Renal cortex interstitium (tissue), 11 donors: Measurements from ENCODE around the gene WRAP73. TPM values are rescaled to one million over a fixed set of nuclear protein-coding genes. Genes with fewer than 3 reads are reported as not detected.

ENCODE experiments used
- DNase-seq, 11 donors: peaks; one replicate each; pipeline ENCODE4 v3.0.0-alpha.2; 2013; ENCODE audit warnings: low read depth in 9 of 11, low spot score in 4 of 11; ENCODE audit errors: extremely low read depth in 1 of 11
- polyA plus RNA-seq, 3 donors: library from polyadenylated mRNA; unstranded; fragments of 120-200 nt; gene quantifications; one replicate each; pipeline ENCODE4 v1.2.1, GENCODE V29; 2013; ENCODE audit not compliant: insufficient read length in 3 of 3

WRAP73 gene
- polyA plus RNA-seq, 3 donors = 16.1 to 24.3 (median 19.0) TPM

GRCh38 chr1:3639397-3639911 lies 10.4 kb downstream of the WRAP73 start:
- DNase-seq = no peak

DNA sequence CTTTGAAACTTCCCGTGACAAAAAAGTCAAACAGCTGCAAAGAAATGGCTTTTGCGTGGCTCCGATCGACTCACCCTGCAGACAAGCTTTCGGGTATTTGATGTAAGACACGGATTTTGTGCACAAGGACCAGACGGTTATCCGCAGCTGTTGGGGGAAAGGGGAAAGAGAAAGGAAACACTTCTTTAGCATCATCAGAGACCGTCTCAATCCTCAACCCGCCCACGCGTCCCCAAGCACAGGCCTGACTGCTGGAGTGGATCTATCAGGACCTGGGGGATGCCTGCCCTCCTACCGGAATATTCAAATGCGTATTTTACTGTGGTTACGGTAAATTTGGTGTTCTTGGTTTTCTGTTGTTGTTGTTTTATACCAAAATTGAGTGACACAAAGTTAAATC lies 11.2 kb downstream of the WRAP73 start:
- DNase-seq = no peak

DNA sequence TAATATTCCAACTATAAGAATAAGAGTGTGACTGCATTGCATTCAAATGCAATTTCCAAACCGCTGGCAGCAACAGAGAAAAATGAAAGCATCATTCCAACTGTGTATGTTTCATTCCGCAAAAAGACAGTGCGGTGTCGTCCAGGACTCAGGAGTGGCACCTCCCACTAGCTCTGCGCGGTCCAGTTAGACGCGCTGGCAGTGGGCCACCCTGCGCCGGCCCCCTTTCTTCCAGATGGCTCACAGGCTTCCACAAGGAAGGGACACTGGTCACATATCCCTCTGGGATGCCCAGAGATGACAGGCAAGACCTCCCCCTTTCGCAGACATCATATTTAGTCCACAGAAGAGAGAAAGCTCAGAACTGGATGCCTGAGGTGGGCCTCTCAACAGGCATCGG lies 11.9 kb downstream of the WRAP73 start:
- DNase-seq = no peak

- DNase-seq = no peak
Measured at GRCh38 chr1:3636531-3636930, 13.4 kb downstream of the WRAP73 start.

DNA sequence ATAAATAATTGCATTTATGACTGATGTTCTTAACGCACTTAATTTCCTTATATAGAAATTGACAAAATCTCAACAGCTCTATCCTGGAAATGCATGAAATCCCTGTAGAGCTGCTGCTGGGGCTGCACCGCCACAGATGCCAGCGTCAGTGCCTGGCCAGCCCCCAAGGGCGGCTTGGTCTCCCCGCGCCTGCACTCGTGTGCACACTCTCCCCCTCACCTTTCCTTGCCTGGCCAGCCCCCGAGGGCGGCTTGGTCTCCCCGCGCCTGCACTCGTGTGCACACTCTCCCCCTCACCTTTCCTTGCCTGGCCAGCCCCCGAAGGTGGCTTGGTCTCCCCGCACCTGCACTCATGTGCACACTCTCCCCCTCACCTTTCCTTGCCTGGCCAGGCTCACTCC lies 13.8 kb downstream of the WRAP73 start:
- no peak for DNase-seq

- DNase-seq = no peak
Measured at GRCh38 chr1:3634059-3634800, 15.7 kb downstream of the WRAP73 start.

- DNase-seq = no peak
Measured at GRCh38 chr1:3633344-3634058, 16.4 kb downstream of the WRAP73 start.

DNA sequence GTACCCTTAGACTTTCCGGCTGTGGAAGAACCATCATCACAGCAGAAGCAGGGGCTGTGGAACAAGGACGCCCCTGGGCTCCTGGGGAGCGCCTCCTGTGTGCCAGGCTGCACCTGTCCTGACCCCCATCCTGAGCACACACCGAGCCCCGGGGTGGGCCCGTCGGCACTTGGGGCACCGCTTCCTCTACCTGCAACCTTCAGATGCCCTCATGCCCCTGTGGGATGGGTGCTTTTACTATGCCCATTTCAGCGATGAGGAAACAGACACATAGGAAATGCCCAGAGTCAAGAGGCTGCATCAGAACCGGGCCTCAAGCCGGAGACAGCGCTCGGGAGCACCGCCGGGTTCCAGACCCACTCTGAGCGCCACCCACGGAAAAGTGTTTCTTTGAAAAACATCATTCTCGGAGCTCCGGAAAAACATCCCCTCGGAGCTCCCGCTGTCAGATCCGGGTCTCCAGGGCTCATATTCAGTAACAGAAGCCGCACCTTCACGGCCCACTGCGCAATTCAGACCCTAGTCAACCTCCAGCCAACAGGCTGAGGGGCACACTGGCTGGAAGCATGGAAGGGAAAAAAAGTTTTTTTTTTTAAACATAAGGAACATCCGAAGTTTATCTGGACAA lies 17.1 kb downstream of the WRAP73 start:
- no peak for DNase-seq

GRCh38 chr1:3632298-3632697 lies 17.6 kb downstream of the WRAP73 start:
- no peak for DNase-seq

GRCh38 chr1:3631320-3632260 lies 18.3 kb downstream of the WRAP73 start:
- DNase-seq = no peak

DNA sequence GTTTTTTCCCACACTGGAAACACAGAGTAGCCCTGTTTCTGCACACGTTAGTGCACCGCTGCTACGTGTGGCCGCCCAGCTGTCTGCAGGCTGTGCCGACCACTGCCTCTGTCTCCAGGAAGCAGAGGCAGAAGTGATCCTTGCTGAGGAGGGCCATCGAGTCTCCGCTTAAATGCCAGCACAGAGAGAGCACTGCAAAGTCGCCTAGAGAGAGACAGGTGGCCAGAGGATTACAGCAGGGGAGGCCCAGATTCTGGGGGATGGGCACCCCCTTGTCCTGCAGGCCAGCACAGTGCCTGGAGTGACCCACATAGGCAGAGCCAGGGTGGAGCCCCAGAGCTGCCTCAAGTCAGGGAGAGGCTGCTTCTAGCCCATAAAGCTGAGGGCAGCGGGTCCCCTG lies 19.0 kb downstream of the WRAP73 start:
- DNase-seq = no peak

GRCh38 chr1:3630161-3630611 lies 19.7 kb downstream of the WRAP73 start:
- no peak for DNase-seq

GRCh38 chr1:3629561-3630160 lies 20.2 kb downstream of the WRAP73 start:
- DNase-seq = no peak

DNA sequence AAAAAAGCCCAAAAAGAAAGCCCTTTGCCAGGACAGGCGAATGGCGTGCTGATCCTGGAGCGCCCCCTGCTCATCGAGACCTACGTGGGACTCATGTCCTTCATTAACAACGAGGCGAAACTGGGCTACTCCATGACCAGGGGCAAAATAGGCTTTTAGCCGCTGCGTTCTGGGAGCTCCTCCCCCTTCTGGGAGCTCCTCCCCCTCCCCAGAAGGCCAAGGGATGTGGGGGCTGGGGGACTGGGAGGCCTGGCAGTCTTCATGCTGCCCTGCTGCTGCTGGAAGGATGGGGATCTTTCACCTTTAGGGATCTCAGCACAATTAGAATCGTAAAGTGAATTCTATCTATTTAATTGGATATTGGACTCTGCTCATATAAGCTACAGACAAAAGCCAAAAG lies 21.5 kb downstream of the WRAP73 start:
- no peak for DNase-seq

- DNase-seq = no peak
Measured at GRCh38 chr1:3627515-3628253, 22.2 kb downstream of the WRAP73 start.

DNA sequence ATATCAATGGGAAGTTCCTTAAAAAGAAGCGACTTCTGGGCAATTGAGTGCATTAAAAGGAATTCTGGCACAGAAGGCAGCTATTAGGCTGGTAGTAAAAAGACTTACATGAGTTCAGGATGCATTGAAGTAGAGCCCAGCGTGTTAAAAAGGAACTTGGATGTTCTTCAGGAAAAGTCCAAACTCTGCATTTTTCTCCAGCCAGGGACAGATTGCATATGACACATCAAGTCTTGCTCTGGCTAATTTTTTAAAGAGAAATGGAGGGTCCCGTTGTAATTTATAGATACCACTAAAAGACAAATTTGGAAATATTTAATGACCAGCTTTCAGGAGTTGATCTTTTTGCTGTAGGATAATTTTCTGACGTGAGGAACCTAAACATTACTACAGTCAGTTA lies 23.9 kb downstream of the WRAP73 start:
- no peak for DNase-seq

GRCh38 chr1:3625151-3625907 lies 24.6 kb downstream of the WRAP73 start:
- DNase-seq = no peak
